Measurements from ENCODE around the gene TMEM165. TPM values are rescaled to one million over a fixed set of nuclear protein-coding genes. Genes with fewer than 3 reads are reported as not detected.

Gene TMEM165
- total and polyA plus RNA-seq, 2 of the 4 experiments (the other 2 are of a cell fraction) = 49.6 to 83.0 TPM

DNA sequence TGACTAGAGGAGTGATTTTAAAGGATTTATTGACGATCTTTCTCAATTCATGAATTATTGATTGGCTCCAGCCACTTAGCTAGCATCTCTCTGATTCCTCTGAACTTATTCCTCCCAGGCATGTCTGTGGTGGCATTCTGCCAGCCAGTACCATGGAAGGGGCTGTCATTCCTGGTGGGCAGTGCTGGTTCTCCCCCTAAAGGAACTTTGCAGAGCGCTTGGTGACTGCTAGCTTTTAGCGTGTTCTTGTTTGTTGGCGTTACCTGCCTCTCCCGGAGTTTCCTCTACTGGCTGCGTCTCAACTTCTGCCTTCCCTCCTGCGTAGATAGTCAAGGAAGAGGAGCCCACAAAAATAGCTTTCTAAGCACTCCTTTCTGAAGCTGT lies 30.4 kb upstream of the TMEM165 start:
- no peak overlapping the region for H2AK9ac ChIP-seq (replicated peaks; ENCODE audit: low read depth, low read length, poor library complexity)
- no peak overlapping the region for H2AFZ ChIP-seq (replicated peaks; ENCODE audit: low read length, poor library complexity)
- no peak overlapping the region for H2BK15ac ChIP-seq (ENCODE audit: low read depth, low read length)
- ATAC-seq (ENCODE audit: low read depth) (no peak), DNase-seq (no peak)
- H3K4me2 ChIP-seq (ENCODE audit: low read depth, low read length) = no peak overlapping the region
- no peaks in the 10 kb centered on the region for H3K27me3 ChIP-seq (ENCODE audit: control insufficient read depth, insufficient read depth, low read length)
- H3K56ac ChIP-seq (ENCODE audit: extremely low read depth, insufficient read depth, low read length) = no peak overlapping the region
- CTCF ChIA-PET = interaction anchor here (0.7 to 0.9 kb wide), 2 partner anchors 19 to 30 kb away, joined by 3 read pairs; no protein-coding TSS in a partner anchor
- in situ Hi-C loops (cut with MboI; ENCODE audit: low sequenced_read_pairs) = no loop called here
- no peak overlapping the region for H2AK5ac ChIP-seq (ENCODE audit: low read depth, low read length)
- H4K5ac ChIP-seq (ENCODE audit: low read depth, low read length) = no peak overlapping the region
- no peak overlapping the region for H3K4ac ChIP-seq (ENCODE audit: low read depth, low read length)
- H3K79me1 ChIP-seq (ENCODE audit: low read depth in 1 of 2, low read length in 2 of 2) = no peaks in the 10 kb centered on the region; a peak in 1 of 4 replicates
- no peaks in the 10 kb centered on the region for H3K9me3 ChIP-seq (ENCODE audit: control insufficient read depth, insufficient read depth, low read length)
- TF ChIP-seq NFE2L2 (IDR thresholded peaks at IDR 0.05; ENCODE audit: low read depth, low read length) = no peak
- TF ChIP-seq RAD21 (IDR thresholded peaks at IDR 0.05; ENCODE audit: low read length) = no peak
- no peak for TF ChIP-seq MAZ (IDR thresholded peaks at IDR 0.05; ENCODE audit: borderline replicate concordance, low read depth, low read length)
- no peak for TF ChIP-seq ELK1 (IDR thresholded peaks at IDR 0.05; ENCODE audit: borderline replicate concordance, low read depth, low read length)
- no peak for TF ChIP-seq MAFK (IDR thresholded peaks at IDR 0.05; ENCODE audit: low read depth, low read length)
- TF ChIP-seq SMC3 (IDR thresholded peaks at IDR 0.05; ENCODE audit: low read depth, low read length) = no peak
- no peak for TF ChIP-seq POLR2A (IDR thresholded peaks at IDR 0.05; ENCODE audit: low read depth, low read length)
- TF ChIP-seq, protein P1, sequence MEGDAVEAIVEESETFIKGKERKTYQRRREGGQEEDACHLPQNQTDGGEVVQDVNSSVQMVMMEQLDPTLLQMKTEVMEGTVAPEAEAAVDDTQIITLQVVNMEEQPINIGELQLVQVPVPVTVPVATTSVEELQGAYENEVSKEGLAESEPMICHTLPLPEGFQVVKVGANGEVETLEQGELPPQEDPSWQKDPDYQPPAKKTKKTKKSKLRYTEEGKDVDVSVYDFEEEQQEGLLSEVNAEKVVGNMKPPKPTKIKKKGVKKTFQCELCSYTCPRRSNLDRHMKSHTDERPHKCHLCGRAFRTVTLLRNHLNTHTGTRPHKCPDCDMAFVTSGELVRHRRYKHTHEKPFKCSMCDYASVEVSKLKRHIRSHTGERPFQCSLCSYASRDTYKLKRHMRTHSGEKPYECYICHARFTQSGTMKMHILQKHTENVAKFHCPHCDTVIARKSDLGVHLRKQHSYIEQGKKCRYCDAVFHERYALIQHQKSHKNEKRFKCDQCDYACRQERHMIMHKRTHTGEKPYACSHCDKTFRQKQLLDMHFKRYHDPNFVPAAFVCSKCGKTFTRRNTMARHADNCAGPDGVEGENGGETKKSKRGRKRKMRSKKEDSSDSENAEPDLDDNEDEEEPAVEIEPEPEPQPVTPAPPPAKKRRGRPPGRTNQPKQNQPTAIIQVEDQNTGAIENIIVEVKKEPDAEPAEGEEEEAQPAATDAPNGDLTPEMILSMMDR (conservative IDR thresholded peaks at IDR 0.05; ENCODE audit: low read depth, low read length) = no peak
- TF ChIP-seq CHD1 (IDR thresholded peaks at IDR 0.05; ENCODE audit: low read depth, low read length) = no peak
- no peak for TF ChIP-seq BHLHE40 (IDR thresholded peaks at IDR 0.05; ENCODE audit: low read depth, low read length)
- no peak for TF ChIP-seq MXI1 (IDR thresholded peaks at IDR 0.05; ENCODE audit: borderline replicate concordance, low read depth, low read length)
- TF ChIP-seq RFX5 (IDR thresholded peaks at IDR 0.05; ENCODE audit: low read depth, low read length) = no peak
- TF ChIP-seq, protein P2, sequence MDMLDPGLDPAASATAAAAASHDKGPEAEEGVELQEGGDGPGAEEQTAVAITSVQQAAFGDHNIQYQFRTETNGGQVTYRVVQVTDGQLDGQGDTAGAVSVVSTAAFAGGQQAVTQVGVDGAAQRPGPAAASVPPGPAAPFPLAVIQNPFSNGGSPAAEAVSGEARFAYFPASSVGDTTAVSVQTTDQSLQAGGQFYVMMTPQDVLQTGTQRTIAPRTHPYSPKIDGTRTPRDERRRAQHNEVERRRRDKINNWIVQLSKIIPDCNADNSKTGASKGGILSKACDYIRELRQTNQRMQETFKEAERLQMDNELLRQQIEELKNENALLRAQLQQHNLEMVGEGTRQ (IDR thresholded peaks at IDR 0.05; ENCODE audit: low read depth, low read length) = no peak
- TF ChIP-seq CEBPB (IDR thresholded peaks at IDR 0.05; ENCODE audit: low read depth, low read length) = no peak
- TF ChIP-seq RCOR1 (IDR thresholded peaks at IDR 0.05; ENCODE audit: insufficient replicate concordance, low read length) = no peak
- no peak for TF ChIP-seq FOS (IDR thresholded peaks at IDR 0.05; ENCODE audit: low read depth, low read length)
- H4K91ac ChIP-seq (ENCODE audit: insufficient read depth, low read depth, low read length) = no peak overlapping the region
- H3K4me3 ChIP-seq (ENCODE audit: insufficient read depth, low read depth, low read length) = no peak overlapping the region
- peaks cover 3% of the 10 kb centered on the region; the same call in 1 of the 2 replicates for H3K4me1 ChIP-seq (ENCODE audit: control insufficient read depth, insufficient read depth, low read length)
- dilution Hi-C loops (cut with HindIII; ENCODE audit: low sequenced_read_pairs, unreplicated experiment) = no loop called here
- H4K20me1 ChIP-seq (ENCODE audit: insufficient read depth, low read length) = no peaks in the 10 kb centered on the region
- POLR2A ChIA-PET (ENCODE audit: unreplicated experiment) = no interaction called here
- no peak overlapping the region for H2BK120ac ChIP-seq (ENCODE audit: low read depth, low read length)
- intact Hi-C loops (cut with micrococcal nuclease) = no loop called here
- no peak overlapping the region for H3K14ac ChIP-seq (replicated peaks; ENCODE audit: low read depth, low read length)
- no CpG with 5 or more reads among the region's 7 CpGs for WGBS, 2 experiments (ENCODE audit: extremely low coverage in 2 of 2, insufficient read length in 1 of 2)
- no peak overlapping the region for H4K8ac ChIP-seq (ENCODE audit: low read depth in 2 of 2, low read length in 2 of 2)
- no TSS peak for BruUV-seq (replicated peaks)
- no peak overlapping the region for H3K27ac ChIP-seq (ENCODE audit: insufficient read depth, low read length)
- no peaks in the 10 kb centered on the region for H3K36me3 ChIP-seq (ENCODE audit: control insufficient read depth, insufficient read depth, low read length)
- no peak overlapping the region for H3K23ac ChIP-seq (ENCODE audit: low read depth, low read length)
- H3K9ac ChIP-seq (ENCODE audit: low read depth, low read length) = no peak overlapping the region
- no peak overlapping the region for H2BK20ac ChIP-seq (ENCODE audit: low read depth, low read length)
- no peak overlapping the region for H3K18ac ChIP-seq (ENCODE audit: low read depth, low read length)
- no peak overlapping the region for H2BK5ac ChIP-seq (ENCODE audit: low read depth, low read length, poor library complexity, severe bottlenecking)
- no peaks in the 10 kb centered on the region for H3K9me1 ChIP-seq (ENCODE audit: insufficient read depth, low read length)
